Thoracic aorta (tissue), 2 donors: ENCODE results near the gene NGF. TPM values are rescaled to one million over a fixed set of nuclear protein-coding genes. Genes with fewer than 3 reads are reported as not detected.

ENCODE experiments used
- ATAC-seq: fragments of 150-250 bp; one replicate; pipeline ENCODE4 v1.8.0; 2017; ENCODE audit warnings: low read depth; ENCODE audit not compliant: insufficient number of reproducible peaks, low FRiP score
- DNase-seq: peaks from one replicate; pipeline ENCODE4 v3.0.0-alpha.2; 2020; ENCODE audit warnings: low spot score
- H3K27ac ChIP-seq, 2 donors: fragments of 200-600 bp; sonication (generic); 1 replicate in 1 of 2; 2 replicates in 1 of 2; pipeline ENCODE4 v1.5.1; 2016; ENCODE audit warnings: mild to moderate bottlenecking in 2 of 2, moderate library complexity in 2 of 2
- H3K27me3 ChIP-seq: fragments of 200-600 bp; sonication (generic); replicated peaks from 2 replicates; pipeline ENCODE4 v1.6.0; 2016; ENCODE audit warnings: mild to moderate bottlenecking; ENCODE audit not compliant: insufficient read depth
- H3K36me3 ChIP-seq: fragments of 200-600 bp; sonication (generic); one replicate; pipeline ENCODE4 v1.5.1; 2016
- H3K4me1 ChIP-seq, 2 donors: fragments of 200-600 bp; sonication (generic); 1 replicate in 1 of 2; 2 replicates in 1 of 2; pipeline versions ENCODE4 v1.5.1 to v1.6.0; 2016; ENCODE audit warnings: low read depth in 2 of 2, mild to moderate bottlenecking in 1 of 2; ENCODE audit not compliant: control insufficient read depth in 1 of 2
- H3K4me3 ChIP-seq: fragments of 200-600 bp; sonication (generic); 2 replicates; pipeline ENCODE4 v1.5.1; 2016; ENCODE audit warnings: mild to moderate bottlenecking
- H3K9me3 ChIP-seq: fragments of 200-600 bp; sonication (generic); 2 replicates; pipeline ENCODE4 v1.5.1; 2016
- total RNA-seq, 2 donors: library from RNA; depleted of rRNA; stranded (reverse); fragments of >200 nt; gene quantifications; one replicate each; pipeline versions ENCODE4 v1.1.0 to v1.2.3, GENCODE V29; 2016
- TF ChIP-seq, protein P1 (sequence below): fragments of 200-600 bp; sonication (generic); IDR thresholded peaks from one replicate; pipeline ENCODE4 v1.5.1; 2019; ENCODE audit warnings: antibody characterized with exemption

Gene NGF
- total RNA-seq, 2 donors from 2014 or later: 21.8 to 25.7 TPM

DNA sequence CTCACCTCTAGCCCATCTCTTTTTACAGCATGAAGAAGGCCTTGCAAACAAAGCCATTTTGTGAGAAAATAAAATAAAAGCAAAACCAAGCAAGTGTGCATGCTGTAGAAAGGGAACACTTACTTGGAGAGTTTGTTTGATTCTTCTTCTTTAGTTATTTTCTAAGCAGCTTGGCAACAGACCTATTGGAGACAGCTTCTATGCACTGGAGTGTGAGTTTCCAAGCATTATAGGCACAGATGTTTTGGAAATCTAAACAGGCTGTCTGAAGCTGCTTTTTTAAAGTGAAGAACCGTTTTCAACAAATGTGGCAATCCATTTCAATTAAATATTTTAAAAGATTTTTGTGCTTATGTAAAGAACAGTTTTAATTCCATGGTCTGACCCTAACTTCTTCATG lies 76.6 kb downstream of the NGF start:
- no peak overlapping the region for H3K27ac ChIP-seq

GRCh38 chr1:115258302-115258866 lies 79.7 kb downstream of the NGF start:
- no peak for DNase-seq
- Histone ChIP-seq H3K4me3 (no peak overlapping the region), H3K36me3 (no peaks in the 10 kb centered on the region), H3K9me3 (peaks cover 18% of the 10 kb centered on the region), H3K27ac (no peak overlapping the region), H3K4me1 (no peaks in the 10 kb centered on the region), H3K27me3 (no peaks in the 10 kb centered on the region)
- TF ChIP-seq, protein P1, sequence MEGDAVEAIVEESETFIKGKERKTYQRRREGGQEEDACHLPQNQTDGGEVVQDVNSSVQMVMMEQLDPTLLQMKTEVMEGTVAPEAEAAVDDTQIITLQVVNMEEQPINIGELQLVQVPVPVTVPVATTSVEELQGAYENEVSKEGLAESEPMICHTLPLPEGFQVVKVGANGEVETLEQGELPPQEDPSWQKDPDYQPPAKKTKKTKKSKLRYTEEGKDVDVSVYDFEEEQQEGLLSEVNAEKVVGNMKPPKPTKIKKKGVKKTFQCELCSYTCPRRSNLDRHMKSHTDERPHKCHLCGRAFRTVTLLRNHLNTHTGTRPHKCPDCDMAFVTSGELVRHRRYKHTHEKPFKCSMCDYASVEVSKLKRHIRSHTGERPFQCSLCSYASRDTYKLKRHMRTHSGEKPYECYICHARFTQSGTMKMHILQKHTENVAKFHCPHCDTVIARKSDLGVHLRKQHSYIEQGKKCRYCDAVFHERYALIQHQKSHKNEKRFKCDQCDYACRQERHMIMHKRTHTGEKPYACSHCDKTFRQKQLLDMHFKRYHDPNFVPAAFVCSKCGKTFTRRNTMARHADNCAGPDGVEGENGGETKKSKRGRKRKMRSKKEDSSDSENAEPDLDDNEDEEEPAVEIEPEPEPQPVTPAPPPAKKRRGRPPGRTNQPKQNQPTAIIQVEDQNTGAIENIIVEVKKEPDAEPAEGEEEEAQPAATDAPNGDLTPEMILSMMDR: no peak
- no peak for ATAC-seq

More for the DNA sequence above, 76.6 kb downstream of the NGF start:
- ATAC-seq: no peak
- TF ChIP-seq, protein P1: no peak
- Histone ChIP-seq H3K27me3 (no peaks in the 10 kb centered on the region), H3K36me3 (no peaks in the 10 kb centered on the region), H3K9me3 (peaks cover 18% of the 10 kb centered on the region), H3K4me1 (peaks cover 0 to 3% of the 10 kb centered on the region in 2 donors), H3K4me3 (no peak overlapping the region)
- no peak for DNase-seq

GRCh38 chr1:115257591-115257990 lies 80.5 kb downstream of the NGF start:
- Histone ChIP-seq H3K36me3 (no peaks in the 10 kb centered on the region), H3K27ac (no peak overlapping the region), H3K9me3 (peaks cover 18% of the 10 kb centered on the region), H3K27me3 (no peaks in the 10 kb centered on the region), H3K4me1 (no peaks in the 10 kb centered on the region), H3K4me3 (no peak overlapping the region)
- ATAC-seq (no peak), DNase-seq (no peak)
- TF ChIP-seq, protein P1: no peak

DNA sequence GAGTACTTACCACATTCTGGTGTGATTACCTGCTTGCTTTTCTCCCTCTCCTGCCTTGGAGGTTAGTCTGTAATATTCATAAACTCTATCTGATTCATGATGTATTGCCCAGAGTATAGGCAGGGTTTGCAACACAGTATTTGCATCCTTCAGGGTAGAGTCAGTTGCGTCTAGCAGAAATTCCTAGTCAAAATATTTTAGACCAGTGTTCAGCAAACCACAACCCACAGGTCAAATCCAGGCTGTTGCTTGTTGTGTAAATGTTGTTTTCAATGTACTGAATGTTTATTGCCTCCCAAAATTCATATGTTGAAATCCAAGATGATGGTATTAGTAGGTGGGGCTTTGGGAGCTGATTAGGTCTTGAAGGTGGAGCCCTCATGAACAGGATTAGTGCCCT lies 82.9 kb downstream of the NGF start:
- no peak for DNase-seq

DNA sequence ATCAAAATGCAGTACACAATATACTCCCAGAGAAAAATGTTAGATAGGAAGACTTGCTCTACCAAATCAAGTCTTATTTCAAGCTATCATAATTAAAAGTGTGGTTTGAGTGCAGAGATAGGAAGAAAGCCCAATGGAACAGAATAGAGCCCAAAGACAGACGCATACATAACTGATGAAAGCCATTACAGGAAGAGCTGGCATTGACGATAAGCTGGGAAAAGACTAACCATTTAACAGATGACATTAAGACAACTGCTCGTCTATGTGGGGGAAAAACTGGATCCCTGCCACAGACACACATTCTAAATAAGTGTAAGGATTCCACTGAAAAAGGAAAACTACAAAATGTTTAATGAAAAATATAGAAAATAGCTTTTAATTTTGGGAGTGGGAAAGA lies 85.5 kb downstream of the NGF start:
- H3K27me3 ChIP-seq: no peaks in the 10 kb centered on the region
- peaks cover 0 to 7% of the 10 kb centered on the region in 2 donors for H3K4me1 ChIP-seq
- peaks cover under 1% of the 10 kb centered on the region for H3K9me3 ChIP-seq
- no peak for DNase-seq
- TF ChIP-seq, protein P1: no peak
- no peak overlapping the region for H3K27ac ChIP-seq
- H3K4me3 ChIP-seq: no peak overlapping the region
- no peak for ATAC-seq
- no peaks in the 10 kb centered on the region for H3K36me3 ChIP-seq

More for the DNA sequence above, 82.9 kb downstream of the NGF start:
- Histone ChIP-seq H3K4me1 (peaks cover 0 to 7% of the 10 kb centered on the region in 2 donors), H3K27me3 (no peaks in the 10 kb centered on the region), H3K9me3 (peaks cover 18% of the 10 kb centered on the region), H3K36me3 (no peaks in the 10 kb centered on the region), H3K27ac (no peak overlapping the region), H3K4me3 (no peak overlapping the region)
- no peak for ATAC-seq
- TF ChIP-seq, protein P1: no peak
